ENCODE measurements around the gene KCTD16. TPM values are rescaled to one million over a fixed set of nuclear protein-coding genes. Genes with fewer than 3 reads are reported as not detected.

KCTD16 gene
- polyA plus RNA-seq, 1 donor (not counting 4 experiments of a cell fraction or from before 2014, with no cell fraction given), result 0.04 TPM

DNA sequence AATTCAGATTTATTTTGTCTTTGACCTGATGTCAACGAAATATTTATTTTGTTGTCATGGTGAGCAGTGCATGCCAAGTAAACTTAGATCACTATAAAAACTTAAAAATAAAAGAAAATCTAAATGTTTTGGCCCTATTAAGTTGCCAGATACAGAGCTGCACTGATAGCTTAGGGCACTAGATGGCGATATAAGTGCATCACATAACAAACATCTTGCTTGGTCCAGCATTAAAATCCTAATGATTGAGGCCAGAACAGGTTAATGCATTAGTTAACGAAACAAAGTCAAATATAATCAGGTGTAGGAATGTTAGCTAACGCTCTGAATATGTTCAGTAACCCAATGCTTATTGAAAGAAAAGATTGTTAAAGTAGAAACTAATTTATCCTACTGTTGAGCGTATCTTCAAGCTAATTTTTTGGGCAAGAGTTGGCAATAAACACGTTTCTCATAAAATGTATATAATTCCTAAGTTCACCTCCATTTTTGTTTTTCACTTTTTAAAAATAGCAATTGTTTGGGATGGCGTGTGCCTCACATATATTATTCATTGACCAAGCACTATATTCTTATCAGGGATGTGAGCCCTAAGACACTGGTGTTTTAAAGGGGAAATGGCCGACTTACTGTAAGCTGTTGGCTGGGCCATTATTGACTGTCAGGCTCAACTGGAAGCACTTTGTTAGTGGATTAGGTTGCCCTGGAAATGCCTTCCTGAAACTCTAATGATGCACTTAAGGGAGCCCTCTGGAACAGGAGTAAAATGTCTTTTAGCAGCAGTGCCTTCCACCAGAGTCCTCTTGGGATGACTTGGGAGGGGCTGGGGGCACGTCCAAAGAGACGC, 33.3 kb downstream of the KCTD16 start:
- dilution Hi-C loops (cut with MboI; ENCODE audit: extremely low pct_ligation_motif_present, low sequenced_read_pairs), result no loop called here
- Histone ChIP-seq H2AFZ (ENCODE audit: control insufficient read depth, low read length) (no peak overlapping the region), H3K36me3 (ENCODE audit: control insufficient read depth in 2 of 2, extremely low read depth in 1 of 2, insufficient read depth in 2 of 2, low read length in 2 of 2) (no peaks in the 10 kb centered on the region), H3K9me3 (ENCODE audit: control insufficient read depth, low read depth, low read length) (no peaks in the 10 kb centered on the region), H3K79me2 (ENCODE audit: control insufficient read depth, insufficient read depth, low read length) (no peaks in the 10 kb centered on the region), H3K9me1 (ENCODE audit: control insufficient read depth, extremely low read depth, insufficient read depth, low read length) (no peaks in the 10 kb centered on the region), H3K27me3 (ENCODE audit: control insufficient read depth, extremely low read depth, insufficient read depth, low read length) (peaks cover 25% of the 10 kb centered on the region), H3K4me3 (ENCODE audit: control insufficient read depth in 2 of 3, extremely low read depth in 1 of 3, insufficient read depth in 2 of 3, low read depth in 1 of 3, low read length in 3 of 3) (no peak overlapping the region), H3K9ac (ENCODE audit: control insufficient read depth, extremely low read depth, insufficient read depth, low read length) (no peak overlapping the region), H3K4me2 (ENCODE audit: control insufficient read depth, extremely low read depth, insufficient read depth, low read depth, low read length) (no peak overlapping the region), H4K20me1 (ENCODE audit: control insufficient read depth, extremely low read depth, insufficient read depth, low read length) (no peaks in the 10 kb centered on the region), H3K27ac (ENCODE audit: control insufficient read depth, insufficient read depth, low read length) (no peak overlapping the region), H3K4me1 (ENCODE audit: control insufficient read depth, extremely low read depth, insufficient read depth, low read length) (no peaks in the 10 kb centered on the region)
- FAIRE-seq (peak; percentile 74), DNase-seq (ENCODE audit: low read depth, low spot score) (no peak)
- no peak for TF ChIP-seq EZH2 (IDR thresholded peaks at IDR 0.05; ENCODE audit: low read length)
- TF ChIP-seq, protein P1, sequence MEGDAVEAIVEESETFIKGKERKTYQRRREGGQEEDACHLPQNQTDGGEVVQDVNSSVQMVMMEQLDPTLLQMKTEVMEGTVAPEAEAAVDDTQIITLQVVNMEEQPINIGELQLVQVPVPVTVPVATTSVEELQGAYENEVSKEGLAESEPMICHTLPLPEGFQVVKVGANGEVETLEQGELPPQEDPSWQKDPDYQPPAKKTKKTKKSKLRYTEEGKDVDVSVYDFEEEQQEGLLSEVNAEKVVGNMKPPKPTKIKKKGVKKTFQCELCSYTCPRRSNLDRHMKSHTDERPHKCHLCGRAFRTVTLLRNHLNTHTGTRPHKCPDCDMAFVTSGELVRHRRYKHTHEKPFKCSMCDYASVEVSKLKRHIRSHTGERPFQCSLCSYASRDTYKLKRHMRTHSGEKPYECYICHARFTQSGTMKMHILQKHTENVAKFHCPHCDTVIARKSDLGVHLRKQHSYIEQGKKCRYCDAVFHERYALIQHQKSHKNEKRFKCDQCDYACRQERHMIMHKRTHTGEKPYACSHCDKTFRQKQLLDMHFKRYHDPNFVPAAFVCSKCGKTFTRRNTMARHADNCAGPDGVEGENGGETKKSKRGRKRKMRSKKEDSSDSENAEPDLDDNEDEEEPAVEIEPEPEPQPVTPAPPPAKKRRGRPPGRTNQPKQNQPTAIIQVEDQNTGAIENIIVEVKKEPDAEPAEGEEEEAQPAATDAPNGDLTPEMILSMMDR (optimal IDR thresholded peaks at IDR 0.05 in 1 of 3, IDR thresholded peaks at IDR 0.05 in 1 of 3, conservative IDR thresholded peaks at IDR 0.05 in 1 of 3; ENCODE audit: extremely low read depth in 1 of 3, insufficient read depth in 2 of 3, low read length in 3 of 3), result peak; percentile 33 to 75 (median 74)

- Histone ChIP-seq H3K36me3 (ENCODE audit: control insufficient read depth in 2 of 2, extremely low read depth in 1 of 2, insufficient read depth in 2 of 2, low read length in 2 of 2) (no peaks in the 10 kb centered on the region), H3K27ac (ENCODE audit: control insufficient read depth, insufficient read depth, low read length) (no peak overlapping the region), H3K9me1 (ENCODE audit: control insufficient read depth, extremely low read depth, insufficient read depth, low read length) (no peaks in the 10 kb centered on the region), H3K79me2 (ENCODE audit: control insufficient read depth, insufficient read depth, low read length) (no peaks in the 10 kb centered on the region), H2AFZ (ENCODE audit: control insufficient read depth, low read length) (peak overlapping the region; percentile 6), H3K9ac (ENCODE audit: control insufficient read depth, extremely low read depth, insufficient read depth, low read length) (no peak overlapping the region), H3K4me2 (ENCODE audit: control insufficient read depth, extremely low read depth, insufficient read depth, low read depth, low read length) (peak overlapping the region; percentile 42), H3K4me3 (ENCODE audit: control insufficient read depth in 2 of 3, extremely low read depth in 1 of 3, insufficient read depth in 2 of 3, low read depth in 1 of 3, low read length in 3 of 3) (no peak overlapping the region), H3K27me3 (ENCODE audit: control insufficient read depth, extremely low read depth, insufficient read depth, low read length) (peaks cover 30% of the 10 kb centered on the region), H3K9me3 (ENCODE audit: control insufficient read depth, low read depth, low read length) (no peaks in the 10 kb centered on the region), H3K4me1 (ENCODE audit: control insufficient read depth, extremely low read depth, insufficient read depth, low read length) (no peaks in the 10 kb centered on the region), H4K20me1 (ENCODE audit: control insufficient read depth, extremely low read depth, insufficient read depth, low read length) (no peaks in the 10 kb centered on the region)
- dilution Hi-C loops (cut with MboI; ENCODE audit: extremely low pct_ligation_motif_present, low sequenced_read_pairs), result no loop called here
- FAIRE-seq (no peak), DNase-seq (ENCODE audit: low read depth, low spot score) (no peak)
- TF ChIP-seq EZH2 (IDR thresholded peaks at IDR 0.05; ENCODE audit: low read length), result no peak
- TF ChIP-seq, protein P1 (optimal IDR thresholded peaks at IDR 0.05 in 1 of 3, IDR thresholded peaks at IDR 0.05 in 1 of 3, conservative IDR thresholded peaks at IDR 0.05 in 1 of 3; ENCODE audit: extremely low read depth in 1 of 3, insufficient read depth in 2 of 3, low read length in 3 of 3), result no peak
These were observed 34.5 kb downstream of the KCTD16 start for GRCh38 chr5:144205141-144205551.
